HCT116 (cell line): ENCODE measurements around the gene MRPS35.

Experiments
- CTCF ChIP-seq, 3 experiments: fragments of 200-600 bp in 1 of 3; sonication (generic) in 1 of 3; IDR thresholded peaks in 2 of 3; conservative IDR thresholded peaks in 1 of 3; 2 replicates each; pipeline ENCODE4 v1.5.1; 2012 to 2017; ENCODE audit warnings: low read depth in 2 of 3, low read length in 2 of 3, antibody characterized with exemption in 1 of 3, borderline replicate concordance in 1 of 3, control low read depth in 1 of 3, mild to moderate bottlenecking in 1 of 3, mixed read lengths in 1 of 3, mixed run types in 1 of 3, moderate library complexity in 1 of 3; ENCODE audit not compliant: insufficient read depth in 1 of 3
- EGR1 ChIP-seq: IDR thresholded peaks from 2 replicates; pipeline ENCODE4 v1.6.1; 2012; ENCODE audit warnings: low read depth
- EZH2 ChIP-seq: fragments of 200-600 bp; sonication (generic); IDR thresholded peaks from 2 replicates; pipeline ENCODE4 v1.6.1; 2017; ENCODE audit warnings: antibody characterized with exemption, mixed run types
- MAX ChIP-seq: IDR thresholded peaks from 2 replicates; pipeline ENCODE4 v1.6.1; 2012

DNA sequence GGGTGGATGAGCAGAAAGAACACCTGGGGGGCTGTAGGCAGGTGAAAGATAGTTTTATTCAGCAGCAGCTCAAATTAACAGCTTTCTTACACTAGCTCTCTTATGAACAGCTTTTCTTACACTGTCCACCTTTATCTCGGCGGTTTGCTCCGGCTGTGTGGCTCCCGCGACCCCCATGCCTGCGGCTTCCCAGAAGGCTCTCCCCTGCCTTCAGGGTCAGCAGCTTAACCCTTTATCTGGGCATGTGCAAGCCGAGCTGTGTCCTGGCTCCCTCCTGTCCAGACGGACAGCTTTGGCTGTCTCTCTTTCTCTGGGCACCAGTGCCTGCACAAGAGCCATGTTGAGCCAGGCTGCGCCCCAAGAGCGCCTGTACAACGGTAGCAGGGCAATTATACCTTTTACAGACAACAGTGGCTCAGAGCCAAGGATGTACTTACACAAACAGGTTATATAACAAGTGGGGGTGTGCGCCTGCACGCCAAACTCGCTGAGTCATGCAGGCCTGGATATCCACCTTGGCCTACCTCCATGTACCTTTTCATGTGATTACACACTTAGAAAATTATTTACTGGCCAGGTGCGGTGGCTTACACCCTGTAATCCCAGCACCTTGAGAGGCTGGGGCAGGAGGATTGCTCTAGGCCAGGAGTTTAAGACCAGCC is 40.9 kb downstream of the MRPS35 start:
- TF ChIP-seq CTCF (IDR thresholded peaks at IDR 0.05 in 2 of 3, conservative IDR thresholded peaks at IDR 0.05 in 1 of 3; ENCODE audit: borderline replicate concordance in 1 of 3, insufficient read depth in 1 of 3, low read depth in 2 of 3, low read length in 2 of 3) (no peak), MAX (peak; percentile 58), EGR1 (peak; percentile 74), EZH2 (no peak)
